ENCODE data around the gene EIPR1. TPM values are rescaled to one million over a fixed set of nuclear protein-coding genes. Genes with fewer than 3 reads are reported as not detected.

The EIPR1 gene
- polyA plus RNA-seq, 1 donor (not counting 4 experiments of a cell fraction or from before 2014, with no cell fraction given) = 44.3 TPM

DNA sequence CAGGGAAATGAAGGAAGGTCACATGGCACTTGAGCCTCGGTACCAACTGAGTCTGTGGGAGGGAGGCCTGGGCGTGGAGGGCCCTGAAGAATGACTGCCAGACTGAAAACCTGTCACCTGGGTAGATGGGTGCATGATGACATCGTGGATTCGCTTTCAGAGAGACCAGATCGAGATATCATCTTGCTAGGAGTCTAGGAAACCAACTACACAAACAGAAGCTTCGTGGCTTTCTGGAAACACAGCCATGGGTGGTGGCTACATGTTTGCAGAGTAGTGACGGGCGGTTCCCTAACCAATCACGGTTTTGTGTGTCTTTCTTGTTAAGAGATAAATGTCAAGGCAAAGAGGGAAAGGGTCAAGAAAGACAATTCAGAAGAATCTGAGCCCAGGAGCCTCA lies 155.0 kb downstream of the EIPR1 start:
- dilution Hi-C loops (cut with MboI; ENCODE audit: extremely low pct_ligation_motif_present, low sequenced_read_pairs) = no loop called here
- Histone ChIP-seq H3K36me3 (ENCODE audit: control insufficient read depth in 2 of 2, extremely low read depth in 1 of 2, insufficient read depth in 2 of 2, low read length in 2 of 2) (no peaks in the 10 kb centered on the region), H2AFZ (ENCODE audit: control insufficient read depth, low read length) (no peak overlapping the region), H3K27ac (ENCODE audit: control insufficient read depth, insufficient read depth, low read length) (no peak overlapping the region), H3K4me1 (ENCODE audit: control insufficient read depth, extremely low read depth, insufficient read depth, low read length) (no peaks in the 10 kb centered on the region), H3K9me3 (ENCODE audit: control insufficient read depth, low read depth, low read length) (peaks cover 4% of the 10 kb centered on the region), H3K79me2 (ENCODE audit: control insufficient read depth, insufficient read depth, low read length) (peaks cover 9% of the 10 kb centered on the region), H3K4me2 (ENCODE audit: control insufficient read depth, extremely low read depth, insufficient read depth, low read depth, low read length) (no peak overlapping the region), H3K4me3 (ENCODE audit: control insufficient read depth in 2 of 3, extremely low read depth in 1 of 3, insufficient read depth in 2 of 3, low read depth in 1 of 3, low read length in 3 of 3) (no peak overlapping the region), H4K20me1 (ENCODE audit: control insufficient read depth, extremely low read depth, insufficient read depth, low read length) (no peaks in the 10 kb centered on the region), H3K27me3 (ENCODE audit: control insufficient read depth, extremely low read depth, insufficient read depth, low read length) (no peaks in the 10 kb centered on the region), H3K9ac (ENCODE audit: control insufficient read depth, extremely low read depth, insufficient read depth, low read length) (no peak overlapping the region), H3K9me1 (ENCODE audit: control insufficient read depth, extremely low read depth, insufficient read depth, low read length) (peaks cover 1% of the 10 kb centered on the region)
- TF ChIP-seq CTCF (optimal IDR thresholded peaks at IDR 0.05 in 1 of 3, IDR thresholded peaks at IDR 0.05 in 1 of 3, conservative IDR thresholded peaks at IDR 0.05 in 1 of 3; ENCODE audit: extremely low read depth in 1 of 3, insufficient read depth in 2 of 3, low read length in 3 of 3) (no peak), EZH2 (IDR thresholded peaks at IDR 0.05; ENCODE audit: low read length) (no peak)
- DNase-seq (ENCODE audit: low read depth, low spot score) (no peak), FAIRE-seq (no peak)

GRCh38 chr2:3219536-3219935 lies 158.1 kb downstream of the EIPR1 start:
- no peak overlapping the region for H3K4me3 ChIP-seq (ENCODE audit: control insufficient read depth in 2 of 3, extremely low read depth in 1 of 3, insufficient read depth in 2 of 3, low read depth in 1 of 3, low read length in 3 of 3)
- no peak overlapping the region for H3K4me2 ChIP-seq (ENCODE audit: control insufficient read depth, extremely low read depth, insufficient read depth, low read depth, low read length)
- no peaks in the 10 kb centered on the region for H3K4me1 ChIP-seq (ENCODE audit: control insufficient read depth, extremely low read depth, insufficient read depth, low read length)
- no peaks in the 10 kb centered on the region for H4K20me1 ChIP-seq (ENCODE audit: control insufficient read depth, extremely low read depth, insufficient read depth, low read length)
- no peak overlapping the region for H3K27ac ChIP-seq (ENCODE audit: control insufficient read depth, insufficient read depth, low read length)
- peaks cover 4% of the 10 kb centered on the region for H3K9me3 ChIP-seq (ENCODE audit: control insufficient read depth, low read depth, low read length)
- no peak overlapping the region for H3K9ac ChIP-seq (ENCODE audit: control insufficient read depth, extremely low read depth, insufficient read depth, low read length)
- H3K79me2 ChIP-seq (ENCODE audit: control insufficient read depth, insufficient read depth, low read length) = peaks cover 11% of the 10 kb centered on the region
- H3K36me3 ChIP-seq (ENCODE audit: control insufficient read depth in 2 of 2, extremely low read depth in 1 of 2, insufficient read depth in 2 of 2, low read length in 2 of 2) = no peaks in the 10 kb centered on the region
- no peak for DNase-seq (ENCODE audit: low read depth, low spot score)
- dilution Hi-C loops (cut with MboI; ENCODE audit: extremely low pct_ligation_motif_present, low sequenced_read_pairs) = no loop called here
- FAIRE-seq = no peak
- H3K9me1 ChIP-seq (ENCODE audit: control insufficient read depth, extremely low read depth, insufficient read depth, low read length) = peaks cover 3% of the 10 kb centered on the region
- no peaks in the 10 kb centered on the region for H3K27me3 ChIP-seq (ENCODE audit: control insufficient read depth, extremely low read depth, insufficient read depth, low read length)
- TF ChIP-seq CTCF (optimal IDR thresholded peaks at IDR 0.05 in 1 of 3, IDR thresholded peaks at IDR 0.05 in 1 of 3, conservative IDR thresholded peaks at IDR 0.05 in 1 of 3; ENCODE audit: extremely low read depth in 1 of 3, insufficient read depth in 2 of 3, low read length in 3 of 3) (no peak), EZH2 (IDR thresholded peaks at IDR 0.05; ENCODE audit: low read length) (no peak)
- no peak overlapping the region for H2AFZ ChIP-seq (ENCODE audit: control insufficient read depth, low read length)
